ENCODE data around the gene MBD3L4.
A peak's percentile ranks its signal among the peaks of the same experiment; 100 is the strongest.

The MBD3L4 gene

GRCh38 chr19:6988257-6988656, 51.7 kb downstream of the MBD3L4 start:
- peaks cover 34 to 56% (median 38%) of the 10 kb centered on the region in 11 experiments for H3K9me3 ChIP-seq (replicated peaks in 1 of 11)
- H3K4me2 ChIP-seq: peak overlapping the region in 8 of 11 experiments; percentile 15 to 82 (median 56); a peak in 13 of 22 replicates
- H3K4me3 ChIP-seq: no peak overlapping the region
- peaks cover 0 to 44% (median 0%) of the 10 kb centered on the region in 11 experiments; a peak in 6 of 22 replicates for H3K36me3 ChIP-seq
- no peak for TF ChIP-seq Cebpa-rat (IDR thresholded peaks at IDR 0.05)
- H4K20me1 ChIP-seq: no peaks in the 10 kb centered on the region
- H3K4me1 ChIP-seq: peaks cover 0 to 38% (median 21%) of the 10 kb centered on the region in 10 experiments; a peak in 15 of 20 replicates
- no peak overlapping the region for H3K9ac ChIP-seq
- H3K27me3 ChIP-seq: no peaks in the 10 kb centered on the region
- peak overlapping the region in 8 of 11 experiments; percentile 18 to 69 (median 47); a peak in 13 of 22 replicates for H3K27ac ChIP-seq

DNA sequence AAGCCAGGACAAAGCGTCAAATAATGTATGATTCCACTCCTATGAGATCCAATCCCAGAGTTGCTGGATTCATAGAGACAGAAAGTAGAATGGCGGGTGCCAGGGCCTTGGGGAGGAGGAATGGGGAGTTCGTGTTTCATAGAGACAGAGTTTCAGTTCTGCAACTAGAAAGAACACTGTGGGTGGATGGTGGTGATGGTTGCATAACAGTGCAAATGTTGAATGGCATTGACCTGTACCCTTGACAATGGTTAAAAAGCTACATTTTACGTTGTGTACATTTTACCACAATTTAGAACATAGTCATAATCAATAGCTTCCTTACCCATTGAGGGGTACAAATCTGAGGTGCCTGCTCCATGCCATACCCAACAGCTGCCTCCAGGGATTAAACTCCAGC, 52.1 kb downstream of the MBD3L4 start:
- Histone ChIP-seq H3K4me2 (peak overlapping the region in 8 of 11 experiments; percentile 15 to 82 (median 56); a peak in 13 of 22 replicates), H3K4me3 (no peak overlapping the region), H3K9ac (no peak overlapping the region), H4K20me1 (no peaks in the 10 kb centered on the region), H3K27me3 (no peaks in the 10 kb centered on the region), H3K9me3 (replicated peaks in 1 of 11) (peaks cover 36 to 60% (median 42%) of the 10 kb centered on the region in 11 experiments), H3K4me1 (peaks cover 0 to 38% (median 21%) of the 10 kb centered on the region in 10 experiments; a peak in 15 of 20 replicates), H3K27ac (peak overlapping the region in 8 of 11 experiments; percentile 18 to 69 (median 47); a peak in 12 of 22 replicates), H3K36me3 (peaks cover 0 to 48% (median 0%) of the 10 kb centered on the region in 11 experiments; a peak in 6 of 22 replicates)
- peak in 3 of 11 experiments; percentile 5 to 66 (median 41); a peak in 4 of 22 replicates for TF ChIP-seq Cebpa-rat (IDR thresholded peaks at IDR 0.05)

Measured in BLaER1 treated with 17β-estradiol and CSF1 and Interleukin-3, amounts not matched to agents 10 nM and 100 nM (cell line).